ENCODE data around the gene BHMT2.

- TF ChIP-seq MTA3 (IDR thresholded peaks at IDR 0.05; ENCODE audit: borderline replicate concordance, low read length) (no peak), EZH2 (IDR thresholded peaks at IDR 0.05; ENCODE audit: borderline replicate concordance, control insufficient read depth, low read depth, low read length) (no peak), CTCF (IDR thresholded peaks at IDR 0.05 in 2 of 3, conservative IDR thresholded peaks at IDR 0.05 in 1 of 3; ENCODE audit: control insufficient read depth in 2 of 3, extremely low read depth in 1 of 3, insufficient read depth in 1 of 3, low read depth in 3 of 3, low read length in 3 of 3) (no peak), HSF1 (IDR thresholded peaks at IDR 0.05; ENCODE audit: low read depth, low read length) (no peak), MAX (IDR thresholded peaks at IDR 0.05; ENCODE audit: low read depth, low read length) (no peak), CEBPB (IDR thresholded peaks at IDR 0.05; ENCODE audit: borderline replicate concordance in 1 of 2, low read depth in 2 of 2, low read length in 2 of 2) (no peak), RB1 (IDR thresholded peaks at IDR 0.05; ENCODE audit: borderline replicate concordance) (no peak), HDAC2 (IDR thresholded peaks at IDR 0.05) (no peak), POLR2AphosphoS5 (IDR thresholded peaks at IDR 0.05; ENCODE audit: low read length) (no peak), ZBTB33 (IDR thresholded peaks at IDR 0.05) (no peak), SMC3 (IDR thresholded peaks at IDR 0.05; ENCODE audit: borderline replicate concordance, low read length) (no peak), NFYA (IDR thresholded peaks at IDR 0.05; ENCODE audit: borderline replicate concordance, low read depth, low read length) (no peak)
Observed at GRCh38 chr5:79062436-79062835, 7.1 kb upstream of the BHMT2 start.

Measured in GM12878 (cell line).